WI38 (cell line): ENCODE measurements around the gene FNDC11.
"Not testable (repeated sequence)": the region's sequence is repeated elsewhere in the genome, so short reads cannot be mapped to it uniquely, and the experiment has no call there.

Source experiments
- H3K4me3 ChIP-seq: 2 replicates; pipeline ENCODE4 v1.5.1; 2011; ENCODE audit warnings: low read depth, mild to moderate bottlenecking, control low read depth, low read length
- CTCF ChIP-seq: IDR thresholded peaks from 2 replicates; pipeline ENCODE4 v1.5.1; 2012; ENCODE audit warnings: low read depth, mild to moderate bottlenecking, control low read depth, low read length

FNDC11 gene

DNA sequence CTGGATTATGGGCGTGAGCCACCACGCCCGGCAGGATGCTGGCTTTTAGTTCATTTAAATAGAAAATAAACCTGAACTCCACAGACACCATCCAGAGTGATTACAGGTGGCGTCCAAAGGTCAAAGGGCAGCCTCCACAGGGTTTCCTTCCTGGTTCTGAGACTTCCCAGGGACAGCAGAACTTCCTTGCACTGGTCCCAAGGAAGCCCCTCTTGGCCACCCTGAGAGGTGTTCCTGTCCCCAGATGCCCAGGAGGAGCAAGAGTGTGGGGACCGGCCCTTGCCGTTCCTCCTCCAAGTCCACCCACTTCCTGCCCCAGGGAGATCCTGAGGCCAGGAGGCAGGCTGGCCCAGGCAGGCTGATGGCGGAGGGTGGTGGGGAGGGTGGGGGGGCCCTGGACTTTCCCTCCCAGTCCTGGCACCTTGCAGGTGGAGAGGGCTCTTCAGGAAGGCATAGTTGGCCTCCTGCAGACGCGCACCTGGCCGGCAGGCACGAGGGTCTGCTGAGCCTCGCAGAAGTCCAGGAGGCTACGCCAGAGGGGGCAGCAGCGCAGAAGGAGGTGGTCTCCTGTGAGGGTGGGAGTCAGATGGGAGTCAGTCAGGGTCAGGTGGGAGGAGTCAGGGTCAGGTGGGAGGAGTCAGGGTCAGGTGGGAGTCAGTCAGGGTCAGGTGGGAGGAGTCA is 5.0 kb downstream of the FNDC11 start:
- H3K4me3 ChIP-seq, result no peak overlapping the region
- no peak for TF ChIP-seq CTCF

GRCh38 chr20:63559485-63560332 is 5.8 kb downstream of the FNDC11 start:
- not testable (repeated sequence) for H3K4me3 ChIP-seq

DNA sequence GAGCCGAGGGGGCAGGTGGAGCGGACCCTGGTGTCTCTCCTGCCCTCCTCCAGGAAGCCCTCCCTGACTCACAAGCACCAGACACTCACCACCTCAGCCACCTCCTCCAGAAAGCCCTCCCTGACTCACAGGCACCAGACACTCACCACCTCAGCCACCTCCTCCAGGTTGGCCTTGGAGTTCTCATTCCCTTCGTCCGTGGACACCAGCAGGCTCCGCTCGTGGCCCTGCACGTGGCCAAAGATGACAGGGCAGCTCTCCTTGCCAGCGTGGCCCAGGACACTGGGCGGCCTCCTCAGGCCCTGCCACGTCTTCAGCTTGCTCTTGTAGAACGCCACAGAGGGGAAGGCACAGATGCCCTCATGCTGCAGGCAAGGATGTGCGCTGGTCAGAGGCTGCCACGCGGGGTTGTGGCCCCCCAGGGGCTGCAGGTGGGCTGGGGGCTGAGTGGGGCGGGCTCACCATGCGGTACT is 6.4 kb downstream of the FNDC11 start:
- no peak for TF ChIP-seq CTCF
- H3K4me3 ChIP-seq, result no peak overlapping the region

DNA sequence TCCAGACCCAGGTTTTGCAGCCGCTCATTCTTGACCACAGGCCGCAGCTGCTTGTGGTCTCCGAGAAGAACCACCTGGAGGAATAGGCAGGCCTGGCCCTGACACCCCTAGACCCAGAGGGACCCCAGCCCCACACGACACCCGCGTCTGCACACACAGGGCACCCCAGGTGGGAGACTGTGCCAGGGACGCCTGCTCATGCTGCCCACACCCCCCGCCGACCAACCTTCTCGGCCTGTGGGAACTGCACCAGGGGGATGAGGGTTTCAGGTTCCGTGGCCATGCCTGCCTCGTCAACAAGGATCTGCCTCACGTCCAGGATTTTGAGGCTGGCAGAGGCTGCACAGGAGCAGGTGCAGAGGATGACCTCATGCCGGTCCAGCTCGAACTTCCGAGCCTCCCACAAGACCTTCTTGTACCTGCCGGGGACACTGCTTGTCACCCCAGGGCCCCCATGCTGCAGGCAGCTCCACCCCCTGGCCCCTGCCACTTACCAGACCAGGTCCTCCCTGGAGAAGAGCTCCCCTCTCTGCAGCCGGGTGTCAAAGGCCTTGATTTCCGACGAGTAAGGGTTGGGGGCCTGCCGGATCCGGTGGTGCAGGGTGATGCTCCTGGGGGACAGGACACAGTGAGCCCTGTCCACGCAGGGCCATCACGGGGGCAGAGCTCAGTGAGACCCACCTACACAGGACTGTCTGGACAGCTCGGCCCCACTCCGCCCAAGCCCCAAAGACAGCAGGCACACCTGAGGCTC is 7.1 kb downstream of the FNDC11 start:
- TF ChIP-seq CTCF, result no peak
- no peak overlapping the region for H3K4me3 ChIP-seq

- no peak for TF ChIP-seq CTCF
- no peak overlapping the region for H3K4me3 ChIP-seq
Measured at GRCh38 chr20:63561624-63562396, 7.9 kb downstream of the FNDC11 start.

GRCh38 chr20:63562461-63563224 is 8.7 kb downstream of the FNDC11 start:
- TF ChIP-seq CTCF, result no peak
- no peak overlapping the region for H3K4me3 ChIP-seq
